ENCODE results near the gene LMAN2.

GRCh38 chr5:177362610-177363507 lies 11.4 kb upstream of the LMAN2 start:
- TF ChIP-seq CTCF (conservative IDR thresholded peaks at IDR 0.05; ENCODE audit: low read depth in 2 of 2) (no peak), EZH2phosphoT487 (IDR thresholded peaks at IDR 0.05; ENCODE audit: unreplicated experiment) (no peak), NANOG (IDR thresholded peaks at IDR 0.05; ENCODE audit: borderline replicate concordance) (no peak), REST (IDR thresholded peaks at IDR 0.05; ENCODE audit: unreplicated experiment) (no peak), POLR2AphosphoS5 (IDR thresholded peaks at IDR 0.05; ENCODE audit: low read depth) (peak; percentile 85), EZH2 (IDR thresholded peaks at IDR 0.05; ENCODE audit: low read depth, unreplicated experiment) (no peak), JUNB (IDR thresholded peaks at IDR 0.05; ENCODE audit: unreplicated experiment) (no peak), STAT1 (IDR thresholded peaks at IDR 0.05; ENCODE audit: unreplicated experiment) (no peak)

Measured in GM23338 (cell line).